Stimulated activated CD8-positive, alpha-beta memory T cell treated with anti-CD3 and anti-CD28 coated beads, Interleukin-4, amount 100 ng/mL, for 24 hours (primary cell): ENCODE measurements around the gene THOC7.

ENCODE experiments used
- DNase-seq: peaks from one replicate; pipeline ENCODE4 v3.0.0-alpha.2; 2020; ENCODE audit warnings: low read depth

The THOC7 gene

DNA sequence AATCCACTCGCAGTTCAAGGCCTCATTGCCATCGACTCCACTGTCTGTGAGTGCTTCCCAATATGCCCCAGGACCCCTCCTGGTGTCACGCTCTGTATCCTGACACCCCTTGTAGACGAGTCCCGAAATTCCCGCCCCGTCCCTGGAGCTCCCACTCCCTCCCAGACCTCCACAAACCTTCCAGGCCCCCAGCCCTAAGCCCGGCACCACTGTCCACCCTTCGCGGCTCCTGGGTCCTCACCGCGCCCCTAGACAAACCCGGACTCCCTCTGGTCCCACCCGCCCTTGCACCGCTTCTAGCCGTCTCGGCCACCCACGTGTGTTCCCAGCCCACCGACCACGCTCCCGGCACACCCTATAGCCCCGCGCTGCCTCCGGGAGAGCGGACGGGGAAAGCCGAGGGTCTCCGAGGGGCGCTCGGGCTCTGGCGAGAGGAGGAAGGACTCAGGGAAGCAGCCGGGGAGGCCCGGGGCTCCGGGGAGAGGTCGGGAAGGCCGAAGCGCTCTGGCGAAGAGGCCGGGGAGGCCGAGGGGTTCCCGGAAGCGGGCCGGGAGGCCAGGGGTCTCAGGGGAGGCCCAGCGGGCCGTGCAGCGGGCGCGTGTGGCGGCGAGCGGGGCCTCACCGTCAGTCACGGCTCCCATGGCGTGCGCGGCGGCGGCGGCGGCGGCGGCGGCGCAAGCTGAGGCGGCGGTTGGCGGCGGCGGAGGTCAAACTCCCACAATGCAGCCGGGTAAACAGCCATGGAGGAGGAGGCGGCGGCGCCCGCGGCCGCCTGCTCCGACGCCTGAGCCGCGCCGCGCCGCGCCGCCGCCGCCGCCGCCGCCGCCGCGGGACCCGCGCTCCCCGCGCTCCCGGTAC lies at the start of gene THOC7, which contains the start of gene ATXN7:
Gene THOC7 (minus strand): TSS at position 656 of the 858 bp plus-strand sequence. CDS start 15 bp downstream, at position 641.
Gene ATXN7 (plus strand): TSS at position 718 of the 858 bp plus-strand sequence. CDS start 48,732 bp downstream, outside the sequence.
- peak; percentile 57 for DNase-seq

- DNase-seq: peak; percentile 21
Measured at GRCh38 chr3:63912768-63913588, 49.4 kb upstream of the THOC7 start.

DNA sequence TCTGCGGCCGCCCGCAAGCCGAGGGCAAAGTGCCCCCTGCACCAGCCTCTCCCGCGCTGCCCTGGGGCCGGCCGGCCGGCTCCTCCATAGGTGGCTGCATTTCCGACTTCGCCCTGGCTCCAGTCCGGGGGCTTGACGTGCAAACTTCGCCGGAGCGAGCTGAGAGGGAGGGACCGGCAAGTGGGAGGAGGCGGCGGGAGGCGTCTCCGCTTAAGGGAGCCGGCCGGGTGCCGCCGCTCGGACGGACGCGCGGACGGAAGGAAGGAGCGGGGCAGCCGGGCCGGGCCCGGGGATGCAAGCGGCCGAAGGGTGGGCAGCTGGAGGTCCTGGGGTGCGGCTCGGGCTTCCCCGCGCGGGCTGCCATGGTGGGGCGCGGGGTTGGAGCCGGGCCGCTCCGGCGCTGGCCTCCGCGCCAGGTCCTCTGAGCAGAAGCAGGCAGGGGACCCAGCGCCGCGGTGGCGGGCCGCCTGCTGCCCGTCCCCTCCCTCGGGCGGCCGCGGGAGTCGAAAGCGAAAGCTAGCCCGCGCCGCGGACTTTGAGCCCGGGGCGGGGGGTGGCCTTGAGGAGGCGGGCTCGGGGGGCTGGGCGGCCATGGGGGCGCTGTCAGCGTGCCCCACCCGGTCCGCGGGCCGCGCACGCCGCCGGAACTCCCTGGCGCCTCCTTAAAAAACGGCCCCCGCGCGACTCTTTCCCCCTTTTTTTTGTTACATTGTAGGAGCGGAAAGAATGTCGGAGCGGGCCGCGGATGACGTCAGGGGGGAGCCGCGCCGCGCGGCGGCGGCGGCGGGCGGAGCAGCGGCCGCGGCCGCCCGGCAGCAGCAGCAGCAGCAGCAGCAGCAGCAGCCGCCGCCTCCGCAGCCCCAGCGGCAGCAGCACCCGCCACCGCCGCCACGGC lies 48.5 kb upstream of the THOC7 start, which contains the start of gene SCAANT1:
Gene SCAANT1 (minus strand): TSS at position 511 of the 895 bp plus-strand sequence.
- peak; percentile 74 for DNase-seq

DNA sequence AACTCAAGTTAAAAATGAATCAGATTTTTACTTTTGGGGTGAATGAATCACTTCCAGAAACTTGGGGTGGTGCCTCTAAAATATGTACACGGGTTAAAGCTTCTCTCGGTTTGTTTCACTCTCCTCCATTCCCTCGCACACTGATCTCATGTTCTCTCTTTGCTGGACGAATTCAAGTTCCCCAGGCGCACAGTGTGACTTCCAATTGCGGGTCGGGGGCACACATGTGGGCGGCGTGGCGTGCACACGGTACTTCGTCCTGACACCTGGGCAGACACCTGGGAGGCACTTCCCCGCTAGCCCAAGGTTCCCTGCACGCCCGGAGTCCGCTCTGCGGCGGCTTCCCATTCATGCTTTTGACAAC lies 47.9 kb upstream of the THOC7 start:
- no peak for DNase-seq

GRCh38 chr3:63910891-63911290 lies 47.3 kb upstream of the THOC7 start:
- DNase-seq: no peak

DNA sequence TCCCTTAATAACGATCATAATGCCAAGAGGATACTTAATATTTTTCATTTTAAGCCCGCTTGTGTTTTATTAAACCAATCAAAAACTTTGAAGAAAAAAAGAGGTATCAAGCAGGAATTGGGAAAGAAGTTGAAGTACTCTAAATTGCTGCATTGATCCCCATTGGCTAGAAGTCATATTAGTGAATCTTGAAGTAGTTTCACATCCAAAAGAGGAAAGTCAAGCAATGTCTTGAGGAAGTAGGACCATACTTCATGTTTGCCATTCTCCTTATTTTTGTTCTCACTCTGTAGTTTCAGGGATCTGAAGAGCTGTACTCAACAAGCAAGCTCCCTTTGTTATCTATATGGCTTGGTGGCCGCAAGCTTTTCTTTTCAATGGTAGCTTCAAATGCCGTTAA lies 46.4 kb upstream of the THOC7 start:
- DNase-seq: no peak

DNA sequence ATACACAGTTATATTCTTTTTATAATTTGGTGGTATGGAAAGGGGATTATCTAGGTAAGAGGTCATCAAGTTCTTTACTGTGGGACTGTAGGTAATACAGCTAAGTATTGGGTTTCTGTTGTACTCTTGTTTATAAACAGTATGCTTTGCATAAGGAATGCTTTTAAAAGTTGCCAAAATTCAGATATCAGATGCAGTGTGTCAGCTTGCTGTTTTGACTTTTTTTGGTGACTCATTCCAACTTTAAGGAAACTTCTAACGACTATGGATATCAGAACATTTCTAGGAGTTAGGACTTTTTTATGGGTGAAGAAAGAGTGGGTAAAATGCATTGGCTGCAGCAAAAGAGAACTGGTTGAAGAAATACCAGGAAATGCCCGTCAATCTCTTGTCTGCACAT lies 45.8 kb upstream of the THOC7 start:
- no peak for DNase-seq

GRCh38 chr3:63908776-63909175 lies 45.2 kb upstream of the THOC7 start:
- no peak for DNase-seq

DNA sequence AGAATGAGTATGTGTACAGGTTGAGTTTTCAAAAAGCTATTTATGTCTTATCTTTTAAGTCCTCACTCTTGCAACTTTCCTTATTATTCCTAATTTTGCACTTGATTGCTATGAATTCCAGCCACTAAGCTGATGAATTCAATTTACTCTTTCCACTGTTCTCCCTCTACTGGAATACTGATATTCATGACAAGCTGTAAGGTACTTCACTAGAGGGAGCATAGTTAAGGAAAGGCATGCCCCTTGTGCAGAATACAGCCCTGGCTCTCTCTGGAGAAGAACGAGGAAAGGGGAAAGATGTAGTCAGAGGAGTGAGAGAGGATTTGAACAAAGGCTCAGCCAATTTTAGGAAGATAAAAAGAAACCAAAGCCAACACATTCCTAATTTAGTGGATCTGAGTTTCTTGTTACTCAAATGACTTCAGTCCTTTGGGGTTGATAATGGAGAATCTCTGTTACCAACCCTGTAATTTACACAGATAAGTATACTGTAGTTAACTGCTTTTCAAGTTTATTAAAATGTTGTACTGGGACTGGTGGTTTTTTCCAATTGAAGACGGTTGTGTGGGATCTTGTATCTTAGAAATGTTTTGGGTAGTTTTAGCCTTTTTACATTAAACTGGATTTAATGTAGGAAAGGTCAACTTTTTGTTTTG lies 44.6 kb upstream of the THOC7 start:
- DNase-seq: no peak

GRCh38 chr3:63905731-63906620 lies 42.4 kb upstream of the THOC7 start:
- DNase-seq: no peak

GRCh38 chr3:63900459-63900858 lies 36.9 kb upstream of the THOC7 start:
- DNase-seq: no peak

DNA sequence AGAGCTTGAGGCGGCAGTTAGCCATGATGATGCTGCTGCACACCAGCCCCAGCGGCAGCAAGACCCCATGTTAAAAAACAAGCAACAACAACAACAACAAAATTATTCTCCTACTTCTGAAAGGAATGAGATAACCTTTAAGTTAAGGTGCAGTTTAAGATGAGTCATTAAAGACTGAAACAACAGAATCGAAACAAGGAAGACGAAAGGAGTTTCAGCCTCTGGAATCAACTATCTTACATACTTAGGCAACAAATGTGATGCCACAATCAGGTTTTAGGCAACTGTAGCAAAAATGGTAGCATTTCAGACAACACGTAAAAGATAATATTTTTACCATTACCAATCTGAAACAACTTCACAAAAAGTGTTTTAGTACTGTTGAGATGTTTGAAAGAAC lies 36.4 kb upstream of the THOC7 start:
- no peak for DNase-seq

DNA sequence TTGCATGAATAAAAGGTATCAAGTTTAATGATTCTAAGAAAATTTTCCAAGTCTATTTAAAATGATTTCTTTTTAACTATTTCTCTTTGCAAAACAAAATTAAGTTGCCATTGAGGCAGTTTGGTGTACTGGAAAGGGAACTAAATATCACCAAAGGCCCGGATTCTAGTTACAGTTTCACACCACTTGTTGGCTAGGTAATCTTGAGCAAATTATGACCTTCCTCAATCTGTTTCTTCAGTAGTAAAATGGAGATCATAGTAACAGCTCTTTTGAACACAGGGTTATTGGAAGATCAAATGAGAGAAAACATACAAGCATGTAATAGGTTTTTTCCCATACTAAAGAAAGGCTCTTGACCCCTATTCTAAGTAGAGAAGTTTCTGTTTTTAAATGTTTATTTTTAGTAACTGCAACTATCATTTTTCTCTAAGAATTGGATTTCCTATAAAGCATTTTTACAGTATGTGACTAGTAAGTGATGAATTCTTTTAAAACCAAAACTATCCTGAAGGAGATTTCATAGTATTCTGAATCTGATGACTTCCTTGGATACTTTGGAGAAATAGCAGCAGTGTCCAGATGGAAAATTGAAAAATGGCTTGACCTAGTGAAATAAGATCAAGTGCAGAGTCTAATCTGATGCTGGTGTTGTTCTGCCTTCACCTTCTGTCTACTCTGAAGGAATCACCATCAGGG lies 32.9 kb upstream of the THOC7 start:
- DNase-seq: no peak

DNA sequence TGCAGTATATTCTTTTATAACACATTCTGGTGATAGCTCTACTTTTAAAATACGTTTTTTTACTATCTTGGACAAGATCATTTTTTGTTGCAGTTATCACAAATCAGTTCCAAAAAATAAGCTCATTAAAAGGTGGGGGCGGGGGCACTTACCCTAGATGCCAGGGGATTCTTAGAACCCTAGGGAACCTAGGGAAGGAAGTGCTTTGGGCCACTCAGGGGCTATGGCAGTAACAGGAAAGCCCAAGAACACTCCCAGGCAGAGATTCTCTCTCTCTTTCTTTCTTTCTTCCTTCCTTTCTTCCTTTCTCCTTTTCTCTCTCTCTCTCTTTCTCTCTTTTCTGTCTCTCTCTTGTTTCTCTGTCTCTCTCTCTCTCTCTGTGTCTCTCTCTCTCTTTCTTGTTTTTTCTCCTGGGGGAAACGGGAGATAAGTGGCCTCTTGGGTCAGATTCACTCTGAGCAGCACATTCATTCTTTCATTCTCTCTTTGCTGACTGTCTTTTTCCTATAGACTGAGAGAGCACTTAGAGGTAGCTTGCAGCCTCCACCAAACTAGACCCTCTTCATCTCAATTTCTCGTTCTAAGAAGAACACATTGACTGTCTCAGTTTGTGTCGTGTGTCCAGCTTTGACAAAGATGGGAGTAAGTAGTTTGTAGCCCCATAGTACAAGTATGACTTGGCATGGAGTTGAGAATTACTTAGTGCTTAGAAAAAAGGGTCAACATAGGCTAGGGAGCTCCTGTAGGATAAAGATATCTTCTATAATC lies 32.0 kb upstream of the THOC7 start:
- DNase-seq: no peak

DNA sequence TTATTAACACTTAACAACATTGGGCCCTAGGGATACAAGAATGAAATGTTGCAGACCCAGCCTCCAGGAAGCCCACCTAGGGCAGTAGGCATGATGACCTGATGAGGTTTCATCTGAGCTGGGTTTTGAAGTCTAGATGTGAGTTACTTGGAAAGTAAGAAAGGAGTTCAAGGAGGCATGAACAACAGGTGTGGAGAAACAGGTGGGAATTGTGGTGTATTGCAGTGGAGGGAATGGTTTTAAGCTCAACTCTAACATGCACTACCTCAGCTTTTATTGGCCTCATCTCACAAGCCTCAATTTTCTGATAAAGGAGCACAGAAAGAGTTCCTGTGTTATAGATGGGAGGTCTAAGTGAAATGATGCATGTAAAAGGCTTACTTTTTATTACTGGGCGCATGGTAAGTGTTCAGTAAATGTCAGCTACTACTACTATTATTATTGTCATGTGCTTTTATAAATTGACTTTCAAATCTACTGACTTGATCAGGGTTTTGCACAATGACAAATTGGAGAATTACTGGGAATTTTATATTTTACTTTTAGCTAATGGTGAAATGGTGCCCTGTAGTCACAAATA lies 29.3 kb upstream of the THOC7 start:
- no peak for DNase-seq

DNA sequence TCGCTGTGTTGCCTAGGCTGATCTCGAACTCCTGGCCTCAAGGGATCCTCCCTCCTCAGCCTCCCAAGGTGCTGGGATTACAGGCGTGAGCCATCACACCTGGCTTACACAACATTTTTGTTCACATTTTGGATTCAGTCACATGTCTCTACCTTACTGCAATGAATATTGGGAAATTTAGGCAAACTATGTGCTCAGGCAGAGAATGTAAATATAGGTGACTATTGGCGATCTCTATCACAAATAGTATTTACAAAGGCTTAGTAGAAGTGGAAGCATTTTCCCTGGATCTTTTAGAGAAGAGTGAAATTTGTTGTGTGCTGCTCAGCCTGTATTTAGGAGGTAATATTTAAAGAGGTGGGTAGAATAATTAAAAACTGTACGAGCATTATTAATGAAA lies 27.9 kb upstream of the THOC7 start:
- no peak for DNase-seq

GRCh38 chr3:63886858-63887257 lies 23.3 kb upstream of the THOC7 start:
- no peak for DNase-seq

DNA sequence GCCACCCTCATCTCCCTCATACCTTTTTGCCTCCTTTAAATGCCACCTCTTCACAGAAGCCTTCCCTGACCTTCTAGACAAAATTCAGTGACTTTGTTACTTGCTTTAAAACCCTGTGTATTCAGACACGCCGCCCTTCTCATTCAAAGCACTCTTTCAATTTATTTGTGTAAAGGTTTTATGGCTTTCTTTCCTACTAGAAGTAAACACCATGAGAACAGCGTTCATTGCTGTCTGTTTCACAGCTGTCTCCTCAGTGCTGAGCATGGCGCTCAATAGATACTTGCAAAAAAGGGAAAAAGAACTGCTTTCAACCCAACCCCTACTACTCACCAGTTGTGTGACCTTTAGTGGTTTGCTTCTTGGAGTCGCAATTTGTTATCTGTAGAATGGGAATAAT lies 17.0 kb upstream of the THOC7 start:
- no peak for DNase-seq
